ENCODE data around the gene FBN1.

The FBN1 gene

DNA sequence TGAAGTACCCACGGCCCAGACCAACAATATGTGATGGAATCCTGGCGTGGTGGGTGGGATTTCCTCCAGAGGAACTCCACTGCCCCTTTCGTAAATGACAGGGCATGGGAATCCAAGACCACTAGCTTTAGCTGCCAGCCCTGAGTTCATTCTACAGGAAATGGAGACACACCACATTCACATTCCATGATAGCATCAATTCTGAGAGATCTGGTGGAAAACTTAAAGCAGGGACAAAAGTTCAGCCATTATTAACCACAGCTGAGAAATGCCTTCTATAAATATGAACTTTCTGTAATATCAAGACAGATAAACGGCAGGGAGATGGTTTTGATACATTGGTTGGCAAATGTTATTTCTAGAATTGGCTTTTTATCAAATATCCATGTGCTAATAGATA, 98.2 kb downstream of the FBN1 start:
- no peak for DNase-seq

- no peak for DNase-seq
Measured at GRCh38 chr15:48546296-48546695, 99.2 kb downstream of the FBN1 start.

DNA sequence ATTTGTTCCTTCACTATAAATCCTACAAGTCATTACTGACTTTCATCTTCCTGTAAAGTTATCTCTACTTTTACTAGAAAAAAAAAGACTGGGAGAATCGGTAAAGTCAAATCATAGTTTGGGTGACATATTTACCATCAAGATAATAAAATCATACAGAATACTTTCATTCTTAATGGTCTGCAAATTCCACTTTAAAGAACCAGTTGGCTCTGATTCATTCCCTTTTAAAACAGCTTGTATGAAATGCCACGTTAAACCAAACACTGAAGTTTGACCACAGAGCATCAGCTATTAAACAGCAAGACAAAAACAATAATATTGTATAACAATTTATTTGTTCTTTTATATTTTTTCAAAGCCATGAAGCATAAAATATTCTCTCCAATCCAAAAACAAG, 100.7 kb downstream of the FBN1 start:
- DNase-seq: no peak

GRCh38 chr15:48541341-48542278, 103.9 kb downstream of the FBN1 start:
- no peak for DNase-seq

GRCh38 chr15:48540756-48541155, 104.8 kb downstream of the FBN1 start:
- no peak for DNase-seq

DNA sequence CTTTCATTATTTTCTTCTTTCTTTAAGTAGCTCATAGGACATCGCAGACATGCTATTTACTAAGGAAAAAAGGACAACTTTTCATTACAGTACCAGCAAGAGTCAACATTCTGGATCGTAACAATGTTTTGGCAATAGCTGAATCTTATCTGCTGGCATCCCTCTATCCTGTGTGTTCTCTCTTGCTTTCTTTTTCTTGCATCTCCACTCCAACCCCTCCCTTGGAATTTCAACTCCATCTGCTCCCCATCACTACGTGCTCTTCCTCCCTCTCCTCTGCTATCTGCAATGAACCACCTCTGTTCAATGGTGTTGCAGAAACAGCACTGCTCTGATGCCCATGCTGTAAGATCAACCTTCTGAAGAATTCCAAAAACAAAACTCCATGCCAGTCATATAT, 106.6 kb downstream of the FBN1 start:
- no peak for DNase-seq

- no peak for DNase-seq
Measured at GRCh38 chr15:48537271-48538113, 108.0 kb downstream of the FBN1 start.

- no peak for DNase-seq
Measured at GRCh38 chr15:48536681-48537091, 108.8 kb downstream of the FBN1 start.

- no peak for DNase-seq
Measured at GRCh38 chr15:48533982-48534381, 111.5 kb downstream of the FBN1 start.

DNA sequence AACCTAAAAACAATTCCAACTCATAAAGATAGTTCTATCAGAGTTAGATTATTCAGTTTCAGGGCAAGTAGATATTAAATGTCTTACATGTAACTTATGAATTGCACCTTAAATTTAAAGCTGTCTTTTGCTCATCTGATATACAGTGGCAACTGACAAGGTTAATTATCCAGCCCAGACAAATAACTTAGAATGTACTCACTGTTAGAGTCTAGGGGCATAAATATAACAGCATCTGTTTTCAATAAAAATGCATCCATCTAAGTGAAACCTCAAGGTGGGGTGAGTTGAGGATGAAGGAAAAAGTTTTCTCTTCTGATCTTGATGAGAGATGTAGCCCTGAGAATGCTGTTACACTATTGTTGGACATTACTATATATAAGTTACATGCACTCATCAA, 112.6 kb downstream of the FBN1 start:
- no peak for DNase-seq

GRCh38 chr15:48530528-48530927, 115.0 kb downstream of the FBN1 start:
- no peak for DNase-seq

- no peak for DNase-seq
Measured at GRCh38 chr15:48528921-48529320, 116.6 kb downstream of the FBN1 start.

DNA sequence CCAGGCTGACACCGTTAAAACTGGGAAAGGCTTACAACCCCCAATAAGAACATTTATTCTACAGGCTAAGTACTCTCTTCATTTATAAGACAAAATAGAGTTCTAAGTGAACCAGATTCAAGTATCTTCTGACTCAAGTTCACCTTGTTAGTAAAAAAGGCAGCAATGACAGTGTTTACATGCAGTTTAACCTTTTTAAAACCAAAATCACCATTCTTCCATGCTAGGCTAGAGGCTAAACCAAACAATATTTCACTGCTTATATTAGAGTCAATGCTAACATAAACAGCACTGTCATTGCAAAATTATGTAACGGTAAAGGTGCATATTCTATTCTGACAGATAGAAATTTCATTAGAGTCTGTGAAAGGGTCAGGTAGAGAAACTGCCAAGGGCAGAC, 118.0 kb downstream of the FBN1 start:
- DNase-seq: no peak

DNA sequence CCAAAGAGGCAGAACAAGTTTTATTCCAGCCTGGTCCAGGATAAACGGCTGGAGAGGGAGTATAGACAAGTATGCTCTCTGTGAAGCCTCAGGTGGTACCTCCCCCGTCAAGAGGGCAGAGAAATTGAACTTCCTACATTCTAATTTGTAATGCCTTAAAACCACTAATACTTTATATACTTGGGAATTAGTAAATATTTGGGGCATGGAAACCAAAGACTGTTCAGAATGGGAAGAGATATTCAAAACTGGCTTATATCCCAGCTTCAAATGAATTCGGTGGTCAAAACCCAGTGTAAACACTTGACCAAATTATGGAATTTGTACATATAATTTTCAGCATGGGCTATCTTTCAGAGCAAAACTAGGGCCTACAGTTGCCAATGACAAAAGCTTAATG, 122.6 kb downstream of the FBN1 start:
- no peak for DNase-seq

DNA sequence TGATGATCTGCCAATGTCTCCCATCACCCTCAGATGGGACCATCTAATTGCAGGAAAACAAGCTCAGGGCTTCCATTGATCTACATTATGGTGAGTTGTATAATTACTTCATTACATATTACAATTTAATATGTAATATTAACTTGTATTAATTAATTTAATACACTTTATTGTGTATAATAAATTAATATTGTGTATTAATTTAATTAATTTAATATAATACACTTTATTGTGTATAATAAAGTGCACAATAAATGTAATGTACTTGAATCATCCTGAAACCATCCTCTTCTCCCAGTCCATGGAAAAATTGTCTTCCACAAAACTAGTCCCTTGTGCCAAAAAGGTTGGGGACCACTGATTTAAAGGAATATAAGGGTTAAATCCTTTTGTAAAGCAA, 123.4 kb downstream of the FBN1 start:
- no peak for DNase-seq

DNA sequence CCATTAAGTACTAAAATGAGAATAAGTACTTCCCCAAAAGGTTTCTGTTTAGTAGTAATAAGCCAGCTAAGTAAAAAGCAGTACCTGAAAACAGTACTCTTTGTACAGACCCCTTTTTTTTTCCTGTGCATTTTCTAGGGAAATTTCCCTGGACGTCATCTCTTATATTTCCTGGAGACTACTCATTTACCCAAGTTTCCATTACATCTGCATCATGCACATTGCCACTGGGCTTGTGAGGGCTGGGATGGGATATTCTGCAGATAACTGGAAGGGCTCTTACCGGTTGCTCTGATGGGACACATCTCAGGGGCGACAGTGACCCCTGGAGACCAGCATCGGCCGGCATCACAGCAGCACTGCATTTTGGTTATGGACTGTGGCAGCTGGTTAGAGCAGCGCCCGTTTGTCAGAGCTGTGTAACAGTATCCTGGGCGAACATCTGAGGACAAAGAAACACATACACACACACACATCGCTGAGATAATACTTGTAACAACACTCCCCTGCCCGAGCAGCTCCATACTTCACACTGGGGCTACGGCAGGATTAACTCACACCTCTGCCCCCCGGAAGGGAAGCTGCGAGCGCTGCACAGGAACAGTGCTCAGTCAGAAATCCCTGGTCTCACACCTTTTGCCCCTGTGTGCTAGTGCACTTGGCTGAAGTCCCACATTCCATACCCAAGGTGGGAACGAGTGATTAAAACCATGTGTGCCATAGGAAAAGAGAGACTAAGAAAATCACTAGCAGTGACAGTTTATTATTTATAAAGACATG, 124.9 kb downstream of the FBN1 start:
- DNase-seq: no peak

GRCh38 chr15:48516121-48516520, 129.4 kb downstream of the FBN1 start:
- DNase-seq: no peak

- no peak for DNase-seq
Measured at GRCh38 chr15:48515500-48515899, 130.0 kb downstream of the FBN1 start.

DNA sequence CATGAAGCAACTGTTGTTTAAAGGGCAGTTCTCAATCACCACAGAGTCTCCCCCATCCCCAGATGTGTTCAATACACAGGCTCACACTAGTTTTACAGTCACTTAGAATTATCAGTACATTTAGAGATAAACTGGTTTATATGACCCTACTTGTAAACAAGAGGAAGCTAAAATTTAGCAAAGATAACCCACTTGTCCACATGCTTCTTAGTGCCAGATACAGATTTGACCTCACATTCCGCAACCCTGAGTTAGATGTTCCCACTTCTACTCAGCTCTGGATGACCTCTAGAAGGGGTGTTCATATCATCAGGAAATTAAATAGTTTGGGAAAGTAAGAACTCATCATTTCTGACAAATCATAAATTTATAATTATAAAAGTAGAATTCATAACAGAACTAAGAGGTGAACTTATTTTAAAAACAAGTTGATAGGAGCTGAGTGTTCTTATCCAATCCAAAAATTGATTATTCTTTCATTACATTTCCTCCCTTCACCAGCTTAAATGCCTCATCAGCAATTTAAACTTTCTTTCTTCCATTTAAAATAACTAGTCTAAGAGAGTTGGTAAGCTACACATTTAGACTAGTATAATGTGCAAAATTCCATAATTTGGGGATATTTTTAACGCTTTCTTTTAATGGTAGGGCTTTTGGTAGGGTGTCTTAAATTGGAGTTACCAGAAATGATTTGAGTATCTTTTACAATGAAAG, 131.2 kb downstream of the FBN1 start:
- DNase-seq: no peak

DNA sequence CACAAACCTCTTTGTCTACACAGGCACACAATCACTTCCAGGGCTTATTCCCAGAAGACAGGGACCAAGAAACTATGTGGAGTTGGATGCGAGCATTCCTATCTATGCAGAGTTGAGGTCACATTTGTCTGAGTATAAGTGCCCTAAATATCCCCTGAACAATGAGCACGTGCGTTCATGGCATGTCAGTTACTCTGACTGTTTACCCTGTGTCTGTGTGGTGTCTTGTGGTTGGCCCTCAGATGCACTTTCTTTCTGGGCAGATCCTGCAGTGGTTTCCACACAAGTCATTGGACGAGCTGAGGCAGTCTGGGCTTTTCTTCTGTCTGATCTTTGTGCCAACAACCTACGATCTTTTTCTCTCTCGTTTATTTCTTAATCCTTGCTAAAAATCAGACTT, 134.5 kb downstream of the FBN1 start:
- no peak for DNase-seq

DNA sequence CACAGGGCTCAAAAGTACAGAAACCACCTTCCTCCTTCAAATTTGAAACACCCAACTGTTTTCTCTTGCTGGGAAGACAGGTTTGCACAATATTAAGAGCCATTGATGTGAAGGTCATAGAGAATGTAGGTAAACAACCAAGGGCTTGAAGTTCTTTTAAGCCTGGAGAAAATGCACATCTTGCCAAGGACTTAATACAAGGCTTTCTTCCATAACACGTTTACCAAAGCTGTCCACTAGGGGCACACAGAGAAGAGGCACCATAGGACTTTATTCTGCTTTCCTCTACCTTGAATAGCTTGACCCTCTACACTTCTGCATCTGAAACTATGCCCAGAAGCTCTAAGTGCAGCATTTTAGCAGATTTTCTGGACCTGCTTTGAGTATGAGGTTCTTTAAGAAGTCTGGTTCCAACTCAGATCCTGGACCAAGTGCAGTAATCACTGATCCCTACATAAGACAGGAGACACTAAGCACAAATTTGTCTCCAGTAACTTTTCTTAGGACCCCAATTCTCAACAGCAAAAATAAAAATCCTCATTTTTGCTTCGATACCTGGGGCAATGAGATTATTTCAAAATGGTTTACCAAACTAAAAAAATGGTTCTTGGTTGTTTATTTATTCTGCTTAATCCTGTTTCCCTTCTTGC, 138.0 kb downstream of the FBN1 start:
- DNase-seq: no peak

DNA sequence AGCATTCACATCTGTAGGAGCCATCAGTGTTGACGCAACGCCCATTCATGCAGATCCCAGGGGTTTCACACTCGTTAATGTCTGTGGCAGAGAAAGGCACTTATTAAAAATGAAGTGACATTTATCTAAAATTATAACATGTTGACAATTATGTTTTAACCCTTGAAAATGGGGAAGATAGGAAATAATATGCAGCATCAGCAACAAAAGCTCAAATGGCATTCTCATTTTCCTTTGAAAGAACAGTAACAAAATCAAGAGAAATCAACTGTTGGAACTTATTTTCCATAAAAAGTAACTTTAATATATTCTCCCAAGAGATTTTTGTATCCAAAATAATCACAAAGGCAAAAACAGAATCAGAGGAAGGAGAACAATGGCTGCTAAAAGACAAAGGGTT, 140.4 kb downstream of the FBN1 start:
- no peak for DNase-seq
